ENCODE data around the gene PLCH2.

PLCH2 gene

GRCh38 chr1:2480236-2480985 lies 4.3 kb downstream of the PLCH2 start:
- DNase-seq, result no peak

DNA sequence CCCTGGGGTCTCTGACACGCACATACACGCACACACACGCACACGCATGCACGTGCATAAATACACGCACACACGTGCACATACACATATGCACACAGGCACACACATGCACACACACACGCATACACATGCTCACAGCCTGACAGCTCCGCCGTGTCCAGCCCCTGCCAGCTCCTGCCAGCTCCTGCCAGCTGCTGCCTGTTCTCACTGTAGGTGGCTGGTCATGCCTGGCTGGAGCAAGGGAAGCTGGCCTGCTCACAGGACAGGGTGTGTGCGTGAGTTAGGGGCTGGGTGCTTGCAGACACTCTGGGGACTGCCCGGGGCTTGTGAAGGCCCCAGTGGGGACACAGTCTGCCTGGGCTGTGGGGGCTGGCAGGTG lies 4.9 kb downstream of the PLCH2 start:
- no peak for DNase-seq

- no peak for DNase-seq
Observed at GRCh38 chr1:2481885-2482284, 5.8 kb downstream of the PLCH2 start.

DNA sequence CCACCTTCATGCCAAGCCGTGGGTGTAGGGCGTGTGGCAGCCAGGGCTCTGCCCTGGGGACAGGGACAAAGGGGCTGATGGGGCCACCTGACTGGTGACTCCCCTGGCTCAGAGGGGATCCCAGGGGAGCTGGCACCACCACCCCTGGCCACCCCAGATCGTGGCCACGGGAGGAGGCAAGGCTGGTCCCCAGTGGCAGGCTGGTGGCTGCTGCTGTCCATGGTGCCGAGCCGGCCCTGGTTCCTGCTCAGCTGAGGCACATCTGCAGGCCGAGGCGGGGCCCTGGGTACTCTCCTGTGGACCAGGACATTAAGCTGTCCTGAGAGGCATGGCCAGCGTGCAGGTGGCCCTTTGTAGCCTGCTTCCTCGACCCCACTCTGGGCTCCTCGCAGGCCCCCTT lies 6.5 kb downstream of the PLCH2 start:
- no peak for DNase-seq

- DNase-seq, result no peak
Observed at GRCh38 chr1:2483026-2483425, 6.9 kb downstream of the PLCH2 start.

DNA sequence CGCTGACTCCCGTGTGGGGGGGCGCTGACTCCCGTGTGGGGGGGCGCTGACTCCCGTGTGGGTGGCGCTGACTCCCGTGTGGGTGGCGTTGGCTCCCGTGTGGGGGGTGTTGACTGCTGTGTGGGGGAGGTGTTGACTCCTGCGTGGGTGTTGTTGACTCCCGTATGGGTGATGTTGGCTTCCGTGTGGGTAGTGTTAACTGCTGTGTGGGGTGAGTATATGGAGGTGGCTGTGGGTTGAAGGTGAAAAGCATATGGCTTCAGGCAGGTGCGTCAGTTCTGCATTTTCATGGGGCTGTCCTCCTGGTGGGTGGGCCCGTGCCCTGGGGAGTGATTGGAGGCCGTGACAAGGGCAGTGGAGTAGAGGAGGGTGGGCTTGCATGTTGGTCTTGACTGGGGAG lies 7.9 kb downstream of the PLCH2 start:
- DNase-seq, result no peak

- DNase-seq, result no peak
Observed at GRCh38 chr1:2486041-2486440, 10.0 kb downstream of the PLCH2 start.

- DNase-seq, result no peak
Observed at GRCh38 chr1:2486558-2486957, 10.5 kb downstream of the PLCH2 start.

DNA sequence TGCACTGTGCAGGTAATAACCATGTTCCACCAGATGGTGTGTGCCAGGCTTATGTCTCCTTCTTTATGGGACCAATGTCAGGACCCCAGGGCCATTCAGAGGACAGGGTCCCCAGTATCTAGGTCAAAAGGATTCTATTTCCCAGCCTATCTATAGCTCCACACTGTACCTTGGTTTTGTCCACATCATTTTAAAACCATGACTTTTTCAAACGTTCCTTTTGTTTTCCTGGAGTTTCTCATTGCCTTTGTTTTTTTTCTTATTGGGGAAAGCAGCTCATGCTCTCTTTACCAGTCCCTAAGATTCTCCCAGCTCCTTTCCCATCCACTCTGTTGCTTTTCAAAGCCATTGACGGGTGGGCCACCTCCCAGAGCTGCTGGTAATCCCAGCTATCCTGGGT lies 12.6 kb downstream of the PLCH2 start:
- no peak for DNase-seq

GRCh38 chr1:2489615-2490014 lies 13.5 kb downstream of the PLCH2 start:
- DNase-seq, result no peak

- DNase-seq, result no peak
Observed at GRCh38 chr1:2492091-2492490, 16.0 kb downstream of the PLCH2 start.

DNA sequence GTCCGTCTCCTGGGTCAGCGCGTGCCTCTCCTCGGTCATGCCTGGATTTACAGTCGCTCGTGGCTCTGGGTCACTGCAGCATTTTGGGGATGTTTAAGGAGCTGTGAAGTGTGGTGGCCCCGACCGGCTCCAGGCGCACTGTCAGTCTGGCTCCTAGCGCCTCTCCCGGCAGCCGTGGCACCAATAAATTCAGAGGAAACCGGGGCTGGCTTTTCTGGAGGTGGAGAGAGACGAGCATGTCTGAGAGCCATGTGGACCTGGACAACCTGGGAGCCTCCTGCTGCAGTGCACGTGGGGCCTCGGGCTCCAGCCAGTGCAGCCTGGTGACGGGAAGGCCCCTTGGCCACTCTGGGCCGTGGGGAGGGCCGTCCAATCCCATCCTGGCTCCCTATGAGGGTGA lies 17.1 kb downstream of the PLCH2 start:
- DNase-seq, result no peak

GRCh38 chr1:2493691-2494322 lies 17.7 kb downstream of the PLCH2 start:
- DNase-seq, result no peak

GRCh38 chr1:2494323-2494693 lies 18.2 kb downstream of the PLCH2 start:
- no peak for DNase-seq

- DNase-seq, result no peak
Observed at GRCh38 chr1:2495026-2495425, 18.9 kb downstream of the PLCH2 start.

DNA sequence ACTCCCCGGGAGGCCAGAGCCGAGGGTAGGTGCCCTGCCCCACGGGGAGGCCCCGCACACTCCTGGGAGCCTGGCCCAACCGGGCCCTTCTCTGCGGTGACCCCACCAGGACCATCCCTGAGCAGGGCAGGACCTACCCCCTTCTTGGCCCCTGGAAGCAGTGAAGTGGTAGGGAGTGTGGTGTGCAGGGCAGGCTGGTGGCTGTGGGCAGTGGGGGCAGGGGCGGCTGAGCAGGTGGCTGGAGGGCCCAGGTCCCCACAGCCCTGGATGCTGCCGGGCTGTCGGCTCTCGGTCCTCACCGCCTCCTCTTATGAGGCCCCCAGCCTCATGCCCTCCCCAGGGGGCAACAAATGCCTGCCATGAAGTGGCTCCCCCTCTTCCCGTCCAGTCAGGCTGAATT lies 19.5 kb downstream of the PLCH2 start:
- DNase-seq, result no peak

DNA sequence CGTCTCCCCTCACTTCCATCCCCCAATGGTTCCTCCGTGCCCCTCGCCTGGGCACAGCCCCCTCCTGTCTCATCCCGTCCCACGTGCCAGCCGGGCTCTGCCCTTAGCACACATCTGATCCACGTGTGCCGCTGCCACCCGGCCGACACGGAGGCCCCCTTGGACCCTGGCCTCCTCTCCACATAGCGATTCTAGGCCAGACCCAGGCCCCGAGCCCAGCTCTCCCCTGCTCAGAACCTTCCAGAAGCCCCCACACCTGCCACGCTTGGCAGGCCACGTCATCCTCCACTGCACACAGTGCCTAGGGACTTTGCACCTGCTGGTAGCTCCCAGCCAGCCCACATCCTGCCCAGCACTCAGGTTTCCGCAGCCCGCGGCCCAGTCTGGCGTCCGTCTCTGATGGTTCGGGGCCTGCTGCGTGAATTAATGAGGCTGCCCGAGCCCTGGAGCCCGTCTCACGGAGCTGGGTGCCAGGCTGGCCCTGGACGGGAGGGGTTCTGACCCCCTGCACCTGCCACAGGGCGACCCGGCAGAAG lies 20.1 kb downstream of the PLCH2 start:
- no peak for DNase-seq

- no peak for DNase-seq
Observed at GRCh38 chr1:2496746-2497145, 20.7 kb downstream of the PLCH2 start.

DNA sequence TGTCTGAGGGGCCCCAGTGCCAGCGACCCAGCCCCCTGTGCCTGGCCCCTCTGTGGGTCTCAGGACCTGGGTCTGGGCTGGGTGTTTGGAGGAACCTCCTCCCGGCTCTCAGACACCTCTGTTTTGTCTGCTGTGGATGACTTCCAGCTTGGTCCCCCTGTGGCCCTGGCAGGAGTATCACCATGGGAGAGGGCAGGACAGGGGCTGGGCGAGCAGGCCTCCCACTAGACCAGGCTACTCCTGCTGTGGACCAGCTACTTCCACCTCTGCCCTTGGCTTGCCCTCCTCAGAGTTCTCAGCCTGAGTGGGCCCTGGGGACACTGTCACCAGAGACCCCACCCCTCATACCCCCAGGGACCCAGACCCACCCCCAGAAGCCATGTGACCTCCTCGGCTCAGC lies 21.8 kb downstream of the PLCH2 start:
- DNase-seq, result no peak

- DNase-seq, result no peak
Observed at GRCh38 chr1:2498648-2499047, 22.6 kb downstream of the PLCH2 start.

DNA sequence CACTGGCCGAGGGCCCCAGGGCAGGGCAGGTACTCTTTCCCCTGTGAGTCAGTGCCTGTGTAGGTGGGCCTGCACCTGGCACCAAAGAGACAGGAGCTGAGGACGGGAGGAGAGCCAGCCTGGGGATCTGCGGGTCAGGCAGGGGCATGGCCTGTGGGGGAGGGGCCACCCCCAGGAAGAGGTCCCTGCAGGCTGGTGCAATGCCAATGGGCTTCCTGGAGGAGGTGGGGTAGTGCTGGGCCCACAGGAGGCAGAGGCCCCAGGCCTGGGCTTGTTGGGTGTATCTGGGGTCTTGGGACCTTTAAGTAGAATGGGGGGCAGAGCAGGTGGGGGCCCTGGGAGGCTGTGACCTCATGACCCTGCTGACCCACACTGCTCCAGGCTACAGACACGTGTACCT lies 23.2 kb downstream of the PLCH2 start:
- no peak for DNase-seq

- DNase-seq, result no peak
Observed at GRCh38 chr1:2499986-2500596, 24.0 kb downstream of the PLCH2 start.

- DNase-seq, result no peak
Observed at GRCh38 chr1:2501041-2501819, 25.1 kb downstream of the PLCH2 start.

- no peak for DNase-seq
Observed at GRCh38 chr1:2501820-2502119, 25.7 kb downstream of the PLCH2 start.

All from NCI-H510A treated with DMSO at 0.1 percent for 48 hours (cell line).